H1 (cell line): ENCODE data around the gene TWSG1. TPM values are rescaled to one million over a fixed set of nuclear protein-coding genes. Genes with fewer than 3 reads are reported as not detected.

Source experiments
- CTCF ChIA-PET: fragments of 300-600 bp; sonication (Branson Sonifier 250); formaldehyde crosslinking; loops from one replicate; lab custom pipeline; 2021; ENCODE audit not compliant: partially characterized antibody; lab: Charles Lee
- POLR2A ChIA-PET: fragments of 300-600 bp; sonication (Branson Sonifier 250); formaldehyde crosslinking; loops from one replicate; lab custom pipeline; 2021; ENCODE audit warnings: inconsistent platforms; ENCODE audit not compliant: partially characterized antibody; lab: Charles Lee
- DNase-seq, 2 experiments: peaks; one replicate each; pipeline versions ENCODE4 v3.0.0 to v3.0.0-alpha.2; 2010 to 2022; ENCODE audit warnings: low spot score in 2 of 2, low read depth in 1 of 2, mixed read lengths in 1 of 2
- FAIRE-seq: peaks from 2 replicates; lab custom pipeline; 2011; peaks lifted over from hg19 to GRCh38; lab: Jason Lieb, UNC
- H2AFZ ChIP-seq: 2 replicates; pipeline ENCODE4 v1.8.1; 2012; ENCODE audit warnings: low read length, inconsistent platforms
- H2AK5ac ChIP-seq: 2 replicates; pipeline ENCODE4 v1.6.1; 2013; ENCODE audit warnings: low read depth, low read length
- H2BK120ac ChIP-seq: replicated peaks from 2 replicates; pipeline ENCODE3; 2013; ENCODE audit warnings: low read depth, low read length, inconsistent platforms
- H2BK12ac ChIP-seq: 2 replicates; pipeline ENCODE4 v1.6.1; 2013; ENCODE audit warnings: low read depth, low read length
- H2BK15ac ChIP-seq: 2 replicates; pipeline ENCODE4 v1.6.1; 2013; ENCODE audit warnings: low read length
- H2BK20ac ChIP-seq: 2 replicates; pipeline ENCODE4 v1.6.1; 2013; ENCODE audit warnings: low read length
- H2BK5ac ChIP-seq: 2 replicates; pipeline ENCODE4 v1.6.1; 2013; ENCODE audit warnings: low read depth, low read length
- H3K14ac ChIP-seq: 2 replicates; pipeline ENCODE4 v1.6.1; 2013; ENCODE audit warnings: inconsistent platforms; ENCODE audit not compliant: insufficient read length
- H3K18ac ChIP-seq: 2 replicates; pipeline ENCODE4 v1.6.1; 2013; ENCODE audit warnings: low read length; ENCODE audit errors: extremely low read depth
- H3K23ac ChIP-seq: 2 replicates; pipeline ENCODE4 v1.6.1; 2013; ENCODE audit warnings: inconsistent platforms; ENCODE audit not compliant: insufficient read length
- H3K23me2 ChIP-seq: 2 replicates; pipeline ENCODE4 v1.6.1; 2013; ENCODE audit warnings: low read depth, low read length
- H3K27ac ChIP-seq: 2 replicates; pipeline ENCODE4 v1.6.1; 2011; ENCODE audit warnings: low read depth, low read length, inconsistent platforms
- H3K27me3 ChIP-seq, 4 experiments: replicated peaks in 1 of 4; 1 replicate in 1 of 4; 2 replicates in 3 of 4; pipeline versions ENCODE4 v1.6.1 to v1.8.1; 2011 to 2013; ENCODE audit warnings: low read length in 3 of 4, mild to moderate bottlenecking in 3 of 4, inconsistent platforms in 2 of 4, mixed read lengths in 2 of 4, moderate library complexity in 1 of 4; ENCODE audit not compliant: control insufficient read depth in 3 of 4, insufficient read depth in 3 of 4; ENCODE audit errors: extremely low read depth in 1 of 4
- H3K36me3 ChIP-seq, 4 experiments: 2 replicates each; pipeline versions ENCODE4 v1.6.1 to v1.8.1; 2011 to 2013; ENCODE audit warnings: mild to moderate bottlenecking in 4 of 4, low read length in 3 of 4, moderate library complexity in 2 of 4, control low read depth in 1 of 4, inconsistent platforms in 1 of 4; ENCODE audit not compliant: insufficient read depth in 4 of 4, control insufficient read depth in 2 of 4
- H3K4ac ChIP-seq: replicated peaks from 2 replicates; pipeline ENCODE3; 2013; ENCODE audit warnings: low read length, low read depth, mixed read lengths, inconsistent platforms; ENCODE audit not compliant: insufficient read length
- H3K4me1 ChIP-seq, 4 experiments: replicated peaks in 1 of 4; 1 replicate in 1 of 4; 2 replicates in 3 of 4; pipeline versions ENCODE4 v1.6.1 to v1.8.1; 2011 to 2013; ENCODE audit warnings: low read length in 3 of 4, inconsistent platforms in 2 of 4, mixed read lengths in 1 of 4; ENCODE audit not compliant: insufficient read depth in 4 of 4, control insufficient read depth in 3 of 4
- H3K4me2 ChIP-seq, 2 experiments: 2 replicates each; pipeline versions ENCODE4 v1.6.1 to v1.8.1; 2011 to 2013; ENCODE audit warnings: low read depth in 2 of 2, low read length in 2 of 2, control low read depth in 1 of 2, inconsistent platforms in 1 of 2, mild to moderate bottlenecking in 1 of 2; ENCODE audit not compliant: insufficient read depth in 1 of 2
- H3K4me3 ChIP-seq, 4 experiments: fragments of 200-600, 300-600 bp in 1 of 4; sonication (generic), shearing (Covaris generic), sonication (Bioruptor Twin) in 1 of 4; 2 replicates each; pipeline versions ENCODE4 v1.5.1 to v1.8.1; 2011 to 2016; ENCODE audit warnings: low read length in 4 of 4, low read depth in 3 of 4, control low read depth in 2 of 4, inconsistent platforms in 2 of 4, mild to moderate bottlenecking in 2 of 4, mixed read lengths in 1 of 4, moderate library complexity in 1 of 4; ENCODE audit not compliant: insufficient read depth in 2 of 4; ENCODE audit errors: extremely low read depth in 1 of 4
- H3K56ac ChIP-seq: replicated peaks from 2 replicates; pipeline ENCODE3; 2013; ENCODE audit warnings: low read depth, mild to moderate bottlenecking, mixed read lengths, low read length, inconsistent platforms; ENCODE audit not compliant: insufficient read length
- H3K79me1 ChIP-seq: 2 replicates; pipeline ENCODE4 v1.6.1; 2013; ENCODE audit warnings: low read depth, low read length, control low read depth
- H3K79me2 ChIP-seq, 2 experiments: 2 replicates each; pipeline versions ENCODE4 v1.6.1 to v1.8.1; 2012 to 2013; ENCODE audit warnings: low read length in 2 of 2, mild to moderate bottlenecking in 2 of 2, inconsistent platforms in 1 of 2; ENCODE audit not compliant: insufficient read depth in 2 of 2, control insufficient read depth in 1 of 2
- H3K9ac ChIP-seq, 4 experiments: replicated peaks in 1 of 4; 1 replicate in 1 of 4; 2 replicates in 3 of 4; pipeline versions ENCODE4 v1.6.1 to v1.8.1; 2011 to 2013; ENCODE audit warnings: low read depth in 3 of 4, low read length in 3 of 4, control low read depth in 2 of 4, mild to moderate bottlenecking in 2 of 4, moderate library complexity in 2 of 4, inconsistent platforms in 1 of 4; ENCODE audit errors: extremely low read depth in 1 of 4
- H3K9me3 ChIP-seq, 2 experiments: 2 replicates each; pipeline versions ENCODE4 v1.6.1 to v1.8.1; 2012 to 2013; ENCODE audit warnings: mild to moderate bottlenecking in 2 of 2, moderate library complexity in 2 of 2, control low read depth in 1 of 2, inconsistent platforms in 1 of 2, low read depth in 1 of 2, low read length in 1 of 2, mixed read lengths in 1 of 2; ENCODE audit not compliant: insufficient read depth in 2 of 2
- H4K20me1 ChIP-seq, 2 experiments: replicated peaks in 1 of 2; 2 replicates each; pipeline versions ENCODE3 to v1.8.1; 2011 to 2013; ENCODE audit warnings: inconsistent platforms in 2 of 2, low read length in 2 of 2, mild to moderate bottlenecking in 1 of 2; ENCODE audit not compliant: insufficient read depth in 2 of 2, control insufficient read depth in 1 of 2
- H4K5ac ChIP-seq: 2 replicates; pipeline ENCODE4 v1.6.1; 2013; ENCODE audit warnings: low read length, low read depth, mixed read lengths, inconsistent platforms; ENCODE audit not compliant: insufficient read length
- H4K8ac ChIP-seq: 2 replicates; pipeline ENCODE4 v1.8.0; 2013; ENCODE audit warnings: mild to moderate bottlenecking, moderate library complexity, low read length, inconsistent platforms; ENCODE audit not compliant: insufficient read depth; ENCODE audit errors: extremely low read depth
- H4K91ac ChIP-seq: replicated peaks from 2 replicates; pipeline ENCODE3; 2013; ENCODE audit warnings: low read length, mixed read lengths, inconsistent platforms; ENCODE audit not compliant: insufficient read length
- ASH2L ChIP-seq: fragments of 200-600, 300-600 bp; sonication (generic); IDR thresholded peaks from one replicate; pipeline ENCODE4 v1.7.1; 2017; ENCODE audit warnings: low read length
- FOSL1 ChIP-seq: IDR thresholded peaks from 2 replicates; pipeline ENCODE4 v1.6.1; 2011; ENCODE audit warnings: mild to moderate bottlenecking, low read depth, low read length, moderate library complexity; ENCODE audit not compliant: insufficient read depth
- GTF2F1 ChIP-seq: IDR thresholded peaks from 2 replicates; pipeline ENCODE4 v1.6.1; 2012; ENCODE audit warnings: low read depth, low read length, improper control_type of control experiment, borderline replicate concordance
- RXRA ChIP-seq: IDR thresholded peaks from 2 replicates; pipeline ENCODE4 v1.6.1; 2011; ENCODE audit warnings: low read depth, mild to moderate bottlenecking, low read length, moderate library complexity; ENCODE audit not compliant: insufficient read depth
- TCF12 ChIP-seq: IDR thresholded peaks from 2 replicates; pipeline ENCODE4 v1.6.1; 2011; ENCODE audit warnings: low read depth, mild to moderate bottlenecking, low read length
- WGBS, 2 experiments: shearing (Covaris generic) in 1 of 2; methylation state at CpG; one replicate each; pipeline versions ENCODE4 v1.1.6 to v1.1.7; 2013 to 2015; ENCODE audit warnings: low lambda C conversion rate in 2 of 2, mixed read lengths in 2 of 2, inconsistent platforms in 1 of 2, low coverage in 1 of 2, missing lambda C conversion rate in 1 of 2; ENCODE audit not compliant: insufficient replicate concordance in 2 of 2, insufficient coverage in 1 of 2, insufficient read length in 1 of 2; ENCODE audit errors: extremely low coverage in 1 of 2, missing lambda C conversion rate in 1 of 2; 5-methylcytosine and 5-hydroxymethylcytosine counted together
- polyA plus RNA-seq, 7 experiments: library from polyadenylated mRNA; depleted of rRNA in 3 of 7; stranded (reverse) in 5 of 7; unstranded in 2 of 7; fragments of >200 nt in 5 of 7; fragments of 200-250 nt in 2 of 7; gene quantifications; 1 replicate in 5 of 7; 2 replicates in 1 of 7; 4 replicates in 1 of 7; pipeline versions ENCODE4 v1.2.1 to v1.2.3, GENCODE V29; 2011 to 2013; ENCODE audit warnings: missing spikeins in 2 of 7, mixed read lengths in 2 of 7
- total RNA-seq: library from RNA; stranded (reverse); fragmentation: NEBNext Ultra II Directional; extraction: Animal tissue kit (Norgen Biotek cat#: 25700); gene quantifications from 2 replicates; pipeline ENCODE4 v1.2.1, GENCODE V29; 2021

TWSG1 gene
- total and polyA plus RNA-seq, 2 of the 8 experiments (the other 6 are each of a cell fraction or from before 2014, with no cell fraction given) = 11.8 to 19.8 TPM

- Histone ChIP-seq H2BK5ac (no peak overlapping the region), H2BK20ac (no peak overlapping the region), H3K79me1 (no peaks in the 10 kb centered on the region), H3K9ac (no peak overlapping the region), H3K18ac (no peak overlapping the region), H4K8ac (no peak overlapping the region), H2BK15ac (no peak overlapping the region), H3K36me3 (no peaks in the 10 kb centered on the region), H4K5ac (no peak overlapping the region), H4K91ac (no peak overlapping the region), H3K23me2 (no peaks in the 10 kb centered on the region), H3K27ac (no peak overlapping the region), H3K4me3 (no peak overlapping the region), H3K4me1 (peaks cover 0 to 3% (median 0%) of the 10 kb centered on the region in 4 experiments; a peak in 2 of 7 replicates), H3K14ac (no peak overlapping the region), H3K23ac (no peak overlapping the region), H3K4ac (no peak overlapping the region), H3K56ac (no peak overlapping the region), H2BK12ac (no peak overlapping the region), H3K4me2 (no peak overlapping the region), H2BK120ac (no peak overlapping the region), H3K79me2 (no peaks in the 10 kb centered on the region), H2AFZ (no peak overlapping the region), H3K9me3 (no peaks in the 10 kb centered on the region), H2AK5ac (no peak overlapping the region), H4K20me1 (no peaks in the 10 kb centered on the region), H3K27me3 (no peaks in the 10 kb centered on the region)
- CTCF ChIA-PET = interaction anchor here (1.1 to 1.5 kb wide), 2 partner anchors 18 to 43 kb away, joined by 3 to 4 read pairs; no protein-coding TSS in a partner anchor
- FAIRE-seq = no peak
- no peak for TF ChIP-seq ASH2L
- TF ChIP-seq TCF12 = no peak
- no peak for TF ChIP-seq FOSL1
- no peak for TF ChIP-seq GTF2F1
- TF ChIP-seq RXRA = no peak
- POLR2A ChIA-PET = no interaction called here
- WGBS, 2 experiments = 92% methylated on average over 5 of the region's 5 CpGs; no CpG with 5 or more reads in 1 of the 2 experiments
- DNase-seq = no peak
Measured at GRCh38 chr18:9446839-9447238, 112.3 kb downstream of the TWSG1 start.
